ENCODE results near the gene RBM33. TPM values are rescaled to one million over a fixed set of nuclear protein-coding genes. Genes with fewer than 3 reads are reported as not detected.

The RBM33 gene
- total RNA-seq, 1 experiment from 2014 or later, result 73.6 TPM

- TF ChIP-seq CTCF (conservative IDR thresholded peaks at IDR 0.05; ENCODE audit: low read depth, low read length) (no peak), EZH2 (IDR thresholded peaks at IDR 0.05; ENCODE audit: borderline replicate concordance, low read depth, low read length, poor library complexity, severe bottlenecking) (no peak)
- Histone ChIP-seq H3K27ac (ENCODE audit: low read depth, low read length, poor library complexity, severe bottlenecking) (no peak overlapping the region), H3K27me3 (replicated peaks; ENCODE audit: insufficient read depth, low read depth, low read length, poor library complexity) (no peaks in the 10 kb centered on the region), H3K9me3 (ENCODE audit: low read depth, low read length, poor library complexity, severe bottlenecking) (no peaks in the 10 kb centered on the region), H3K4me3 (ENCODE audit: low read depth, low read length, poor library complexity, severe bottlenecking) (no peak overlapping the region), H3K36me3 (ENCODE audit: insufficient read depth, low read length, poor library complexity, severe bottlenecking) (peaks cover 13% of the 10 kb centered on the region), H3K4me1 (ENCODE audit: insufficient read depth, low read length, poor library complexity, severe bottlenecking) (peaks cover 2% of the 10 kb centered on the region)
- intact Hi-C loops (cut with micrococcal nuclease; ENCODE audit: unreplicated experiment), result no loop called here
- BruUV-seq (replicated peaks), result no TSS peak
- ChIA-PET CTCF (no interaction called here), POLR2A (ENCODE audit: low non-redundant PET) (no interaction called here)
- no peak for DNase-seq (ENCODE audit: low spot score)
Measured at GRCh38 chr7:155722936-155723335, 78.5 kb downstream of the RBM33 start.

DNA sequence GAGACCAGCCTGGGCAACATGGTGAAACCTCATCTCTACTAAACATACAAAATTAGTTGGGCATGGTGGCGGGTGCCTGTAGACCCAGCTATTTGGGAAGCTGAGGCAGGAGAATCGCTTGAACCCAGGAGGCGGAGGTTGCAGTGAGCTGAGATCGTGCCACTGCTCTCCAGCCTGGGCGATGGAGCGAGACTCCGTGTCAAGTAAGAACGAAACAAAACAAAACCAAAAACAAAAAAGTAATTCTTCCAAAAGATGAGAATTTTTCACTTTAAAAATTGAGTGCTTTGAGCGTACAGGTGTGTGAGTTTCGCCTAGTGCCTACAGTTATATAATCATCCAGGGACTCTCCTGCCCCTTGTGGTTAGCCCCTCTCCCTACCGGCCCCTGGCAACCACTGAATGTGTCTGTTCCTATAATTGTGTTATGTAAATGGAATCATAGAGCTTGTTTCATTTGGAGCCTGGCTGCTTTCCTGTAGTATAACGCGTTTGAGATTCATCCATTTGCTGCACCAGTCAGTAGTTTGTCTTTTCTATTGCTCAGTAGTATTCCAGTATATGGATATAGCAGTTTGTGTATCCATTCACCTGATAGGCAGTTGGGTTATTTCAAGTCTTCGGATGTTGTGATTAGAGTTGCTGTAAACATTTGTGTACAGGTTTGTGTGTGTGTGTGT, 80.0 kb downstream of the RBM33 start:
- DNase-seq (ENCODE audit: low spot score), result no peak
- BruUV-seq (replicated peaks), result no TSS peak

GRCh38 chr7:155725006-155725355, 80.5 kb downstream of the RBM33 start:
- POLR2A ChIA-PET (ENCODE audit: low non-redundant PET), result interaction anchor here (0.6 kb wide), 1 partner anchor 62 kb away, joined by 9 read pairs; no protein-coding TSS in a partner anchor
- intact Hi-C loops (cut with micrococcal nuclease; ENCODE audit: unreplicated experiment), result no loop called here
- no peak for DNase-seq (ENCODE audit: low spot score)
- CTCF ChIA-PET, result no interaction called here
- Histone ChIP-seq H3K4me1 (ENCODE audit: insufficient read depth, low read length, poor library complexity, severe bottlenecking) (peaks cover 2% of the 10 kb centered on the region), H3K36me3 (ENCODE audit: insufficient read depth, low read length, poor library complexity, severe bottlenecking) (peaks cover 8% of the 10 kb centered on the region), H3K27ac (ENCODE audit: low read depth, low read length, poor library complexity, severe bottlenecking) (no peak overlapping the region), H3K4me3 (ENCODE audit: low read depth, low read length, poor library complexity, severe bottlenecking) (no peak overlapping the region), H3K9me3 (ENCODE audit: low read depth, low read length, poor library complexity, severe bottlenecking) (no peaks in the 10 kb centered on the region), H3K27me3 (replicated peaks; ENCODE audit: insufficient read depth, low read depth, low read length, poor library complexity) (no peaks in the 10 kb centered on the region)
- no TSS peak for BruUV-seq (replicated peaks)
- no peak for TF ChIP-seq CTCF (conservative IDR thresholded peaks at IDR 0.05; ENCODE audit: low read depth, low read length)
- TF ChIP-seq EZH2 (IDR thresholded peaks at IDR 0.05; ENCODE audit: borderline replicate concordance, low read depth, low read length, poor library complexity, severe bottlenecking), result no peak

More for the DNA sequence above, 80.0 kb downstream of the RBM33 start:
- no peaks in the 10 kb centered on the region for H3K9me3 ChIP-seq (ENCODE audit: low read depth, low read length, poor library complexity, severe bottlenecking)
- TF ChIP-seq EZH2 (IDR thresholded peaks at IDR 0.05; ENCODE audit: borderline replicate concordance, low read depth, low read length, poor library complexity, severe bottlenecking) (no peak), CTCF (conservative IDR thresholded peaks at IDR 0.05; ENCODE audit: low read depth, low read length) (peak; percentile 38)
- POLR2A ChIA-PET (ENCODE audit: low non-redundant PET), result interaction anchor here (0.6 kb wide), 1 partner anchor 61 kb away, joined by 9 read pairs; no protein-coding TSS in a partner anchor
- peaks cover 8% of the 10 kb centered on the region for H3K36me3 ChIP-seq (ENCODE audit: insufficient read depth, low read length, poor library complexity, severe bottlenecking)
- H3K4me3 ChIP-seq (ENCODE audit: low read depth, low read length, poor library complexity, severe bottlenecking), result no peak overlapping the region
- CTCF ChIA-PET, result no interaction called here
- peaks cover 2% of the 10 kb centered on the region for H3K4me1 ChIP-seq (ENCODE audit: insufficient read depth, low read length, poor library complexity, severe bottlenecking)
- intact Hi-C loops (cut with micrococcal nuclease; ENCODE audit: unreplicated experiment), result no loop called here
- H3K27me3 ChIP-seq (replicated peaks; ENCODE audit: insufficient read depth, low read depth, low read length, poor library complexity), result no peaks in the 10 kb centered on the region
- H3K27ac ChIP-seq (ENCODE audit: low read depth, low read length, poor library complexity, severe bottlenecking), result no peak overlapping the region
